Loucy (cell line): ENCODE results near the gene SCD5.

Experiments used
- H2AFZ ChIP-seq: fragments of 200-600 bp; sonication (generic); 2 replicates; pipeline ENCODE4 v1.6.0; 2016; ENCODE audit warnings: antibody characterized with exemption, mild to moderate bottlenecking, low read length, moderate library complexity
- H3F3A ChIP-seq: fragments of 200-600 bp; 2 replicates; pipeline ENCODE4 v1.6.0; 2016; ENCODE audit warnings: antibody characterized with exemption, low read depth, mild to moderate bottlenecking
- H3K27me3 ChIP-seq: fragments of 200-600 bp; sonication (generic); 2 replicates; pipeline ENCODE4 v1.6.1; 2014; ENCODE audit warnings: low read length, mild to moderate bottlenecking; ENCODE audit not compliant: insufficient read depth, poor library complexity, severe bottlenecking
- H3K36me3 ChIP-seq: fragments of 200-600 bp; sonication (generic); 2 replicates; pipeline ENCODE4 v1.6.1; 2016; ENCODE audit warnings: low read length; ENCODE audit not compliant: insufficient read depth
- H3K4me1 ChIP-seq: fragments of 200-600 bp; sonication (generic); 2 replicates; pipeline ENCODE4 v1.5.1; 2014; ENCODE audit warnings: low read length, mild to moderate bottlenecking; ENCODE audit not compliant: insufficient read depth, poor library complexity, severe bottlenecking
- H3K4me2 ChIP-seq: fragments of 200-600 bp; sonication (generic); 2 replicates; pipeline ENCODE4 v1.6.0; 2014; ENCODE audit warnings: antibody characterized with exemption, low read length, low read depth, mild to moderate bottlenecking; ENCODE audit not compliant: poor library complexity, severe bottlenecking
- H3K4me3 ChIP-seq: fragments of 200-600 bp; sonication (generic); 2 replicates; pipeline ENCODE4 v1.5.1; 2014; ENCODE audit warnings: low read length, mild to moderate bottlenecking, mixed read lengths; ENCODE audit not compliant: poor library complexity, severe bottlenecking
- H3K79me2 ChIP-seq: fragments of 200-600 bp; sonication (generic); 2 replicates; pipeline ENCODE4 v1.6.1; 2014; ENCODE audit warnings: low read length; ENCODE audit not compliant: insufficient read depth
- H3K9ac ChIP-seq: fragments of 200-600 bp; sonication (generic); 2 replicates; pipeline ENCODE4 v1.6.0; 2014; ENCODE audit warnings: mild to moderate bottlenecking, low read depth, low read length, moderate library complexity; ENCODE audit not compliant: poor library complexity, severe bottlenecking
- H3K9me2 ChIP-seq: fragments of 200-600 bp; sonication (generic); replicated peaks from 2 replicates; pipeline ENCODE4 v1.6.1; 2016; ENCODE audit warnings: low read depth, low read length, mixed read lengths
- H3K9me3 ChIP-seq: fragments of 200-600 bp; sonication (generic); 2 replicates; pipeline ENCODE4 v1.6.1; 2014; ENCODE audit warnings: mild to moderate bottlenecking, antibody characterized with exemption, low read length, low read depth; ENCODE audit not compliant: insufficient read depth
- H4K20me1 ChIP-seq: fragments of 200-600 bp; sonication (generic); 2 replicates; pipeline ENCODE4 v1.6.0; 2014; ENCODE audit warnings: antibody characterized with exemption, low read length, mild to moderate bottlenecking; ENCODE audit not compliant: insufficient read depth, poor library complexity, severe bottlenecking
- EZH2phosphoT487 ChIP-seq: fragments of 200-600 bp; IDR thresholded peaks from 2 replicates; pipeline ENCODE4 v1.6.1; 2018; ENCODE audit warnings: antibody characterized with exemption, mild to moderate bottlenecking, moderate library complexity, borderline replicate concordance
- TF ChIP-seq, protein P1 (sequence below): fragments of 200-600 bp; sonication (generic); conservative IDR thresholded peaks from 2 replicates; pipeline ENCODE4 v1.5.1; 2014; ENCODE audit warnings: mild to moderate bottlenecking, antibody characterized with exemption, low read length

The SCD5 gene

DNA sequence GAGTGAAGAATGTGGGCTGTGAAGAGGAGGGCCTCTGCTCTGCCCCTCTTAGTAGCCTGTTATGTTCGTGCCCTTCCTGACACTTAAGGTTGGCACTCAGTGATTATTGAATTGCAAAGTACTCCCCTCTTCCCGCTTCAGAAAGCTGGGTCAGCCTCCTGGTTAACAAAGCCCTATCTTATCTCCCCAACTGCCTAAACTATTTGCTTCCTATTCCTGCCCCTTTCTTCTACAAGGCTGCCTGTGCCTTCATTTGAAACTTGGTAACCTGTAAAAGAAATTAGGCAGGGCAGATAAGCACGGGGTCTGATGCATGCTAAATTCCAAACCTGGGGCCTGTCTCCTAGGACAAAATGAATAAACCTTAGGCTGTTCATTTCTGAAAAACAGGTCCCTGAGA lies 213.7 kb downstream of the SCD5 start:
- H3K9me3 ChIP-seq = no peaks in the 10 kb centered on the region
- H3K4me2 ChIP-seq = no peak overlapping the region
- H2AFZ ChIP-seq = peak overlapping the region; percentile 52; the same call in 1 of the 2 replicates
- H4K20me1 ChIP-seq = no peaks in the 10 kb centered on the region
- TF ChIP-seq EZH2phosphoT487 = no peak
- TF ChIP-seq, protein P1, sequence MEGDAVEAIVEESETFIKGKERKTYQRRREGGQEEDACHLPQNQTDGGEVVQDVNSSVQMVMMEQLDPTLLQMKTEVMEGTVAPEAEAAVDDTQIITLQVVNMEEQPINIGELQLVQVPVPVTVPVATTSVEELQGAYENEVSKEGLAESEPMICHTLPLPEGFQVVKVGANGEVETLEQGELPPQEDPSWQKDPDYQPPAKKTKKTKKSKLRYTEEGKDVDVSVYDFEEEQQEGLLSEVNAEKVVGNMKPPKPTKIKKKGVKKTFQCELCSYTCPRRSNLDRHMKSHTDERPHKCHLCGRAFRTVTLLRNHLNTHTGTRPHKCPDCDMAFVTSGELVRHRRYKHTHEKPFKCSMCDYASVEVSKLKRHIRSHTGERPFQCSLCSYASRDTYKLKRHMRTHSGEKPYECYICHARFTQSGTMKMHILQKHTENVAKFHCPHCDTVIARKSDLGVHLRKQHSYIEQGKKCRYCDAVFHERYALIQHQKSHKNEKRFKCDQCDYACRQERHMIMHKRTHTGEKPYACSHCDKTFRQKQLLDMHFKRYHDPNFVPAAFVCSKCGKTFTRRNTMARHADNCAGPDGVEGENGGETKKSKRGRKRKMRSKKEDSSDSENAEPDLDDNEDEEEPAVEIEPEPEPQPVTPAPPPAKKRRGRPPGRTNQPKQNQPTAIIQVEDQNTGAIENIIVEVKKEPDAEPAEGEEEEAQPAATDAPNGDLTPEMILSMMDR = no peak
- no peaks in the 10 kb centered on the region for H3K79me2 ChIP-seq
- no peak overlapping the region for H3K9ac ChIP-seq
- no peaks in the 10 kb centered on the region for H3K9me2 ChIP-seq
- H3K4me3 ChIP-seq = no peak overlapping the region
- no peaks in the 10 kb centered on the region for H3K36me3 ChIP-seq
- H3K4me1 ChIP-seq = no peaks in the 10 kb centered on the region
- no peaks in the 10 kb centered on the region for H3K27me3 ChIP-seq
- no peaks in the 10 kb centered on the region for H3F3A ChIP-seq

DNA sequence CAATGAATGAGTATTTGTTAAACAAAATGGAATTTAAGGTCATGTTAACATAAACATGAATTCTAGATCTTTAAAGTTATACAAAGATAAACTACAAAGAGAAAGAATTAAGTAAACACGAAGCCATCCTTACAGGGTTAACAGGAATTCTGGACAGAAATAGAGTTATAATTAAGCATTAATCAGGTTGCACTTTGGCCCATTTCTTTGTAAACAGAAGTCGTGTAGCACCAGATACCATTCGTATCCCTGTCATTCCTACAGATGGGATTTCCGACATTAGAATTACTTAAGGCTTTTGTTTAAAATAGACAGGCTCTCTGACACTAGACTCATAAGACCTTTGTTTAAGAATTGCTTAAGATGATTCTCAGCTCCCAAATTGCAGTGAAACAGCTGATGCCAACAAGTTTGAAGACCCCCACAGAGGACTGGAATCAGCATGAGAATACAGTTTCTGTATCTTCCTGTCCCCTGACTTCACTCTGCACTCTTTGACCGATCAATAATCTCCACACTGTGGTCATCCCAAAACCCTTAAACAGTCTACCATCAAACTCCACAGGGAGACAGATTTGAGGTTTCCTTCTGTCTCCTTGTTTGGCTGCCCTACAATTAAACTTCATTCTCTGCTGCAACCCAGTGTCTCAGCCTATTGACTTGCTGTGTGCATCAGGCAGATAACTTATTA lies 214.6 kb downstream of the SCD5 start:
- no peaks in the 10 kb centered on the region for H3K27me3 ChIP-seq
- TF ChIP-seq, protein P1 = no peak
- TF ChIP-seq EZH2phosphoT487 = no peak
- no peak overlapping the region for H3K4me2 ChIP-seq
- no peak overlapping the region for H3K9ac ChIP-seq
- no peaks in the 10 kb centered on the region for H3K4me1 ChIP-seq
- H4K20me1 ChIP-seq = no peaks in the 10 kb centered on the region
- no peaks in the 10 kb centered on the region for H3K79me2 ChIP-seq
- no peak overlapping the region for H2AFZ ChIP-seq
- H3K4me3 ChIP-seq = no peak overlapping the region
- no peaks in the 10 kb centered on the region for H3K36me3 ChIP-seq
- H3F3A ChIP-seq = no peaks in the 10 kb centered on the region
- H3K9me2 ChIP-seq = no peaks in the 10 kb centered on the region
- no peaks in the 10 kb centered on the region for H3K9me3 ChIP-seq

DNA sequence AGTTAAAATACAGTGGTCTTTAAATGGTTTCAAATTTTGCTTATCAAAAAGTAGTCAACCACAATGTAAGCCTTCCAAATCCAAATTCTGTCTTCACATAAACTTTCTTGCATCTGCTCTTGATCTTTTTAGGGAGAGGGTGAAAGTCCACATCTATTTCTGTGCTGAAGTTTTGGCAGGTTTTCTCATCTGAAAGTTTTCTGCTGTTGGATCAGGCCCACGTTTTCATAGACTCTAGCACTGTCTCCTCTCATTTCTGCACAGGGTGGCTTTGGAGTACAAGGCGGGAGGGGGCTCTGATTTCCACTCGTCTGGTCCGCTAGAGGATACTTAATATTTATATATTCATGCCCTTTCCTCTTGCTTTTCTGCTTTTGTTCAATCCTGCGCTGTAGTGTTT lies 218.7 kb downstream of the SCD5 start:
- Histone ChIP-seq H3F3A (no peaks in the 10 kb centered on the region), H3K9ac (no peak overlapping the region)
- TF ChIP-seq, protein P1 = no peak
- TF ChIP-seq EZH2phosphoT487 = no peak

More for the DNA sequence above, 218.7 kb downstream of the SCD5 start:
- Histone ChIP-seq H3K9me2 (no peaks in the 10 kb centered on the region), H3K4me3 (no peak overlapping the region), H3K79me2 (no peaks in the 10 kb centered on the region), H3K4me1 (no peaks in the 10 kb centered on the region), H3K9me3 (no peaks in the 10 kb centered on the region), H4K20me1 (no peaks in the 10 kb centered on the region), H3K36me3 (no peaks in the 10 kb centered on the region), H3K4me2 (no peak overlapping the region), H2AFZ (no peak overlapping the region), H3K27me3 (no peaks in the 10 kb centered on the region)
